NCI-H2029 (cell line): Measurements from ENCODE around the gene LHX1.

ENCODE experiments used
- DNase-seq: peaks from one replicate; lab custom pipeline; 2025; lab: John Stamatoyannopoulos, UW

LHX1 gene

DNA sequence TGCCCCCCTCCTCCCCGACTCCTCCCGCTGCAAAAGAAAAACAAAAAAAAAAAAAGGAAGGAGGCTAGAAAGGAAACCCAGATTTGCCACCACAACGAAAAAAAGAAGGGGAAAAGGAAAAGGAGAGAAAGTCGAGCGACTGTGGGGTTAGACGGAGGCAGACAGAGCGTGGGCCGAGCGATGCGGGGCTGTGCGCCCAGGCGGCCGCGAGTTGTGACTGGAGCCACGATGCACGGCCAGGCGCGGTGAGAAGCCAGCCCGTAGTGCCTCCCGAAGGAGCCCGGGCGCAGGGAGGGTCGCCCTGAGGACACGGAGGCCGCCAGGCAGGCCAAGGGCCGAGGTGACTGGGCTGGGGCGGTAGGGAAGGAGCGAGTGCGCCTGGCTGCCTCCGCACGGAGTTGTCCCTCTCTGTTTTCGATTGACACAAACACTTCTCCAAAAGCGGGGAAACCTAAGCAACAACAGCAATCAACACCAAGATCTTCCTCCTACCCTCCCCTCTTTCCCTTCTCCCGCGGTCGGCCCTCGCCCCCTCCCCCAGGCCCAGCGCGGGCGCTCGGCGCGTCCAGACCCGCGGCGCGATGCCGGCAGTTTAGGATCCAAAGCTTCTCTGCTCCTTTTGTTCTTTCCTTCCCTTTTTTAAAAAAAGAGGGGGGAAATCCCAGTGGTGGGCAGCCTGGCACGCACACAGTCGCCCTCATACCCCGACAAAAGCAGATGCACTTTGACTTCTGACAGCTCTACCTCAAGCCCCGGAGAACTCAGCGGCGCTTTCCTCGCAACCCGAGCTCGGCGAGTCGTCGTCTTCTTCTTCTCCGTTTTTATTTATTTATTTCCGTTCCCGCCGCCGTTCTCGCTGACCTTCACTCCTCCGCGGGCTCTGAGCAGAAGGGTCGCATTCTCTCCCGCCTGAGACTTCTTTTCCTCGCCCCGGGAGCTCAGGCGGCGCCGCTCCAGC, at the start of gene LHX1:
TSS of gene LHX1 (plus strand) at position 475 of the 958 bp plus-strand sequence. CDS start 723 bp downstream, outside the sequence.
- no peak for DNase-seq

DNA sequence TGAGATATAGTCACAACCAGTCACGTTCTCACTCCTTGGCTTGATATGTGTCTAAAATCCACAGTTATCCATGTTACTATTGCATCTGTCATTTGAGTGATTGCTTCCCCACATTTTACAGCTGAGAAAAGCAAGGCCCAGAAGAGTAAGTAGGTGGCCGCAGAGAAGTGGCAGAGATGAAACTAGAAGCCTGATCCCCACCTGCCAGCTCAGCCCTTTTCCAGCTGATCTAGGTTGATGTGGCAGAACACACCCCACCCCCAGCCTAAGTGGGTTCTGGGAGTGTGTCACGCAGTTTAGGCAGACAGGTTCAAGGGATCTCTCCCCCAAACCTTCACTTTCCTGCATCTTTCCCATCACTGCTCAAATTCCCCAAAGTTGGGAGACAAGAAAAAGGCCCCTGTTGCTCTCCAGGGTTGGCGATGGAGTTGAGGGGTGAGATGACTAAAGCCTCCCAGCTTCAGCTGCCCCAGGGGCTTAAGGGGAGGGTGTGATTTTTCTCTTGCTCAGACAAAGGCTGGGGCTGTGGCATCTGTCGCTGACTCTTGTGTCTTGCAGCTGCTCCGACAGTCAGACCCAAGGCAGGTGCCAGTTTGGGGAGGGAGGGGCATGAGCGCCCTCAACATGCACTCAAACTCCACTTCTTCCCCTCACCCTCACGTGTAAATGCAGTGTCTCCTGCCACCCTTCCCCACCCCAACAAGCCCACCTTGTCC, 48.9 kb upstream of the LHX1 start:
- no peak for DNase-seq

DNA sequence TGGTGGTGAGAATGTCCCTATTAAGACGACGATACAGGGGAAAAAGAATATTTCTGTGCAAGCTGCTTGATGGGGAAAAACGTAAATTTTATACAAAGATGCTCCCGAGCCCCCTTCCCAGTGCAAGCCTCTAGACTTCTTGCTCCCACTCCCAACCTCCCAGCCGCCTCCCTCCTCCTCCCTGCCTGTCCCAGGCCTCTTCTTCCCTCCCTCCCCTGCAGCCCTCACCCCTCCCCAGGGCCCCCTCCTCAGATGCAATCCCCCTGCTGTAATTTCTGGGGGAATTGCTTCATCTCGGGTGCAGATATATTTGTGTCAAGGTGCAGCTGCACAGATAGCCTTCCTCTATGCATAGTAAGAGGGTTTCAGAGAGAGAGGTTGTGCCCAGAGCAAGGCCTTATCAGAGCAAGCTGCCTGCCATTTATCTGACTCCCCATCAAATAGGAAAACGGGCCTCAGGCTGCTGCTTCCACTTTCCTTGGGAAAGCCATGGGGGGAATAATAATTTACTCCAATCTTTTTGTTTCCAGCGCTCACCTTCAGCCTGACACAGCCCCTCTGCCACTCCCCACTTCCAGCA, 47.4 kb upstream of the LHX1 start:
- DNase-seq = no peak

DNA sequence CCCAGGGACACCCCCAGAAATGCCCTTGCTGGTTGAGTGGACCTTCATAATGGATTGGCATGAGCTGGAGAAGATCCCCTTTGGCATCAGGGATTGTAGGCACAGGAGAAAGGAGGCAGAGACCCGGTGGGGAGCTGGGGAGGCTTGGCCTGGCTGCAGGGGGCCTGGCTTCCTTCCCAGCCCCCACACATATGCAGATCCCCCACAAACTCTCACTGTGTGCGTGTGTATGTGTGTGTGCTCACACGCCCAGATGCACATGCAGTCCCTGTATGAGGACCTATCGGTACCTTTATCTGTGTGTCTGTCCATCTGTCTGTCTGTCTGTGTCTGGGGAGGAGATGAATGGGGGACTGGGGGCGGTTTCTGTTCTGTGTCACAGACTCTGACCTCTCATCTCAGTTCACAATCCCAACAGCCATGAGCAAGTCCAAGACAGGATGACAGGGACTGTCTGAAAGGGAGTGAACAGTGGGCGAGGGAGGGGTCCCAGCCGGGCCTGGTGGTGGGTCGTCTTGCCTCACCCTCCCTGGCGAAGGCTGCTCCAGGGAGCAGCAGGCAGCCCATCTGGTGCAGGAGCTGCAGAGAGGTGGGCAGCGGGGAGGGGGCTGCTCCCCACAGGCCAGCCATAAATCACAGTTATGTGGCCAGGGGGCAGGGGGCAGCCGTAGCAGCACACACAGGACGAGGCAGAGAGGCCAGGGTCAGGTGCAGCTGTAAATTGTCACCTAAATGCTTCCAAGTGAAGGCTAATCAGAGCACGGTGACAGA, 46.7 kb upstream of the LHX1 start:
- no peak for DNase-seq

DNA sequence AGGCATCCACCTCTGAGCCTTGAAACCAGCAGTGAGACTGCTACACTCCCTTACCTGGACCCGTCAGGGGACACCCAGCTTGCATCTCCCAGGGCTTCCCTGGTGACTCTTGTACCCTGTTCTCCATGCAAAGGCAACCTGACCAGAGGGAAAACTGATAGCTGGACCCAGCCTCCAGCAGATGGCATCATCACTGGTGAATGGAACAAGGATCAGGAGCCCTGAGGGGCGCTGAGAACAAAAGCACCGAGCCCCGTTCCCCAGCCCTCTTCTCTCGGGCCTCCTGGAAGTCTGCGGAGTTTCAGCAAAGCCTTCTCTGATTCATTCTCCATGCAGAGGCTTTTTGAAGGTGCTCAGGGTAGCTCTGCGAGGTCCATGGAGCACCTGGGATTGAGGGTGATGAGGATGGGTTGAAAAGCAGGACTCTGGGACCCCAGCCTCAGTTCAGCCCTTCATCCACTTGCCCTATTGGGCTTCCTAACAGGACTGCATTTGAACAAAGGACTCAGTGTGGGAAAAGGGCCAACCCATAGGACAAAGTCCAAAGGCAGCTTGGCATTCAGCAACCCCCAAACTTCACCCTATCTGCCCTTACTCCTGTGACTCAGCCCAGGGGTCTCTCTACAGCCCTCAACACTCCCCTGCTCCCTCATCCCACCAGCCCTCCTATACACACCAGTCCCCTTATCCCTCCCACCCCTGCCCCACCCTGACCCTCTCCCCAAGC, 45.0 kb upstream of the LHX1 start:
- no peak for DNase-seq

DNA sequence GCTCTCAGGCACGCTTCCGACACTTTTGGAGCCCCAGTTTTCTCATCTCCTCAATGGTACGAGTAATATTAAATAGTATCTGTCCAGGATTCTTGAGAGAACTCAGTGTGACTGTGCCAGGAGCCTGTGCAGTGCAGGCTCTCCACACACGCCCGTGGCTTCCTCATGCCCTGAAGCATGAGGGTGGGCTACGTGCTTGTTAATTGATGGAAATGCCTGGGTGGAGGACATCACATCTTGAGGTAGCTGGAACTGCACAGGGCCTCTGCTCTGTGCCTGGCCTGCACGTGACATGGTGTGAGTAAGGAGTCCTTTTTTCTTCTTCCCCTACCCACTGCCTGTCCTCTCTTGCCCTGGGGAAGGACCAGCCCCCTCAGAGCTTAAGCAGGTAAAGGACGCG, 43.1 kb upstream of the LHX1 start:
- no peak for DNase-seq

DNA sequence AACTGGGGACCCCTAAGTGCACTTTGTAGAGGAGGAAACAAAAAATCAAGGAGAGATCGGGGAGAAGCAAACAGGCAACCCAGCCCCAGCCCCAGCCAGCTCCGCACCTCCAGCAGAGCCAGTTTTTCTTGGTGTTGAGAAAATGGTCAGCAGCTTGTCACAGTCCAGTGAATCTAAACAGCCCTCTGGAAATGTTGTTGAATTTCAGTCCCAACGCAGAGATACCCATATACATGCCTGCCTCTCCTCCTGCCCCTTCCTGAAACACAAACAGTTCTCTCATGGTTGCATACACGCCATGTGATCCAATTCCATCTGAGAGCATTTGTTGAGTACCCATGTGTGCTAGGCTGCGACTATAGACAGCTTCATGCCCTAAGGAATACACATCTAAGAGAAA, 42.4 kb upstream of the LHX1 start:
- no peak for DNase-seq

DNA sequence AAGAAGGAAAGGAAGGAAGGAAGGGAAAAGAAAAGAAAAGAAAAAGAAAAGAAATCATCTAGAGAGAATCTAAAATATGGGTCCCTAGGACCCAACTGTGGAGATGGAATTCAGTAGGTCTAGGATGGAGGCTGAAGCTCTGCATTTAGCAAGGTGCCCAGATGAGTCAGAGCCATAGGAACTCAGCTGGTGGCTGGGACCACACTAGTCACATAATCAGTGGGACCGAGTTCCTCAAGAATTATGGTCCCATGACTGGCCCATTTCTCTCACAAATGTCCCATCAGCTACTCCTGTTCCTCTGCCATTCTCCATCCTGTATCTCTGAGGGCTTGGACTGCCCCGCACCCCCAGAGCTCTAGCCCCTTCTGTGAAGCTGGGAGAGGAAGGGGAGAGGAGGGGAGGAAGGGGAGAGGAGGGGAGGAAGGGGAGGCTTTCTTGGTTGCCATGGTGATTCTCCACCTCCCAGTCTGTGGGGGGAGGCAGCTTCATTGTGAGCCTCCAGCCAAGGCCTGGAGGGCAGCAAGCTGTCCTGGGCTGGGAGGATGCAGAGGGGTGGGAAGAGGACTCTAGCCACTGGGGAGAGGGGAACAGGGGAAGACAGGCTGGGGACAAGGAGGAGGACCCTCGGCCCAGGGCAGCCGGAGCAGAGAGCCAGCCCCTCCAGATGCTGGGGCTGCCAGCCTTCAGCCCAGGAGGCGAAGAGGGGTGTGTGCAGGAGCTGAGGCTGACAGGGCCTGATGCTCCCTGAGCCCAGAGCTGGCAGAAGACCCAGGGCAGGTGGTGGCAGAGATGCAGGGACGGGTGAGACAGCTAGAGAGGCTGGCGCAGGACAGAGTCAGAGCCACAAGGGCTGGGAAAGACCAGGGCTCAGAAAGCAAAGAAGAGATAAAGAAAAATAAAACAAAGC, 37.8 kb upstream of the LHX1 start:
- no peak for DNase-seq

DNA sequence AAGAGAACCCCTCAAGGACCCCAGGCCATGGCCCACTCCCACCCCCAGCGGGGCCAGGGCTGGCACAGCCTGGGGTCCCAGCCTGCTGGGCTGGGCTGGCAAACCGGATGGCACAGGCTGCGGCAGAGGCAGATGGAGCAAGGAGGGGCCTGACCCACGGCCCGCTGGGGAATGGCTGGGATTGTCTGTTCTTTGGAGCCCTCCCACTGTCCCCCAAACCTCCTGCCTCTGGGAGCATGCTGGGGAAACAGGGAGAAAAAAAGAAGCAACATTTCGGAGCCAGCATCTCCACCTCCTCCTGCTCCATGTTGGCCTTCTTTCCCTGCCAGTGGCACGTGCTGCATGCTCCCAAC, 37.1 kb upstream of the LHX1 start:
- no peak for DNase-seq

DNA sequence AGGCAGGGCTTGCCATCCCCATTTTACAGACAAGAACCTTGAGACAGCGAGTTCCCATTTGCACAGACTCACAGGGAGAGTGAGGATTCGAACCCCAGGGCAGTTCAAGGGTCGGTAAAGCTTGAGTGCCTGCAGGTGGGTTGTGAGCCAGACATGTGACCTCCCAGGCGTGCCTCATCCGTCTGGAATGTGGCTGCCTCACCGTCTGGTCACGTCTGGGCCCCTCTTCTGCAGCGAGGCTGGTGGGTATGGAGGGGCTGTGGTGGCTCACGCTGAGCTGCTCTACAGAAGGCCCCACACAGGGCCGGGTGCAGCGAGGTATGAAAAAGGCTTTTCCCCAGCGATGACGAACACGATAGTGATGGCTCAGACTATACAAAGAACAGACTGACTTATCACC, 35.8 kb upstream of the LHX1 start:
- DNase-seq = no peak

DNA sequence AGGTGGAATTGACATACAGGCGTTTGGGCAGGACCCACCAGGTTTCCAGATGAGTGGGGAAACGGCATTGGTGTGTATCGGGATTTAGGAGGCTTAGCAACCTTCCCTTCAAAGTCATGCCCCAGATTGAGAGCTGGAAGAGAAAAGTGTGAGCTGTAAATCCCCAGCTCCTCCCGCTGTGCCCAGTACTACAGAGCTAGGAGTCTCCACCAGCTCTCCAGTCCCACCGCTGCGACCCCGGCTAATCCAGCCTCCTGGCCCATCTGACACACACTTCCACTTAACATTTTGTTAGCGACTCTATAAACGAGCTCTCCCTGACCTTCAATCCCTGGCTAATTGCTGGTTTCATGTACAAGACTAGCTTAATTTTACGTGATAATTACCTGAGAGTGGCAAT, 29.9 kb upstream of the LHX1 start:
- no peak for DNase-seq

DNA sequence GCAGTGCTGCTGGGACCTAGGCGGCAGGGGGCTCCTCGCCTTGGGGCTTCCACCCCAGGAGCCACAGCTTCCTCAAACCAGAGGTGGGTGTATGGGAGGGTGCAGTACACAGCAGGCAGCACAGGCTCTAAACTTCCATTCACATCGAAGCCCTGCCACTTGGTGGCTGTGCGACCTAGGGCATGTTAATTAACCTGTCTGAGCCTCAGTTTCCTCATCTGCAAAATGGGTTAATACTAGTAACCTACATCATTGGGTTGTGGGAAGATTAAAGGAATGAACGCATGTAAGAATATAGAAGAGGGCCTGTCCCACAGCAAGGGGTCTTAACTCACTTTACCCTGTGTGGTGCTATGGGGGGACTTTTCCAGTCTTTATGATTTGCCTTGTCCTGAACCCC, 26.8 kb upstream of the LHX1 start:
- DNase-seq = no peak

DNA sequence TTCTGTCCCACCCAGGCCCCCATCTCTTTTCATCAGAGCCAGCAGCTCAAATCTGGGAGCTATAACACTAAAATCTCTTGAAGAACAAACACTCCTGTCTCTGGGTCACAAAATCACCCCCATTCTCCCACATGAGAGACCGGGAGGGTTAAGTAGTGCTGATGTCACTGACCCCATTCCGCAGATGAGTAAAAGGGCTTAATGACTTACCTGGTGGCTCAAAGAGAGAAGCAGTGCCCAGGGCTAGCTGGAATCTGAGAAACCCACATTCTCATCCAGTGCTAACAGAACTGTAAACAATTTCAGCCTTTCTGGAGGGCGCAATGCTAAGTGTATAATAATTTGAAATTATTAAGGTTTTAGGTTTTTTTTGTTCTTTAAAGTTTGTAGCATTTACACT, 26.3 kb upstream of the LHX1 start:
- DNase-seq = no peak

DNA sequence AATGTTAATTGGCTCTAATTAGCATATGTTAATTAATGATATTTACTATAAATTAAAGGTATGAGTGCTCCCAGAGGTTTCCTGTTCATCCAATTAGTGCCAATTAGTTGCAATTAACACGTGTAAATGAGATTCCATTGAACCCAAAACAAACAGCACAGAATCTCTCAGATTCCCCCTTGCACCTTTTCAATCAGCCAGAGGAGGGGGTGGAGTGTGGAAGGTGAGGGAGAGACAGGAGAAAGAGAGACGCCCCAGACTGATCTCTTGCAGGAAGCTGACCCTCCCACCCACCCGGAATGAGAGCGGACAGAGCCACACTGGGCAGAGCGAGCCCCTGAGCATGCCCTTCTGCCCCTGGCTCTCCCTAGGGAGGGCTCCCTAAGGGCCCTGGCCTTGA, 24.1 kb upstream of the LHX1 start:
- DNase-seq = no peak

DNA sequence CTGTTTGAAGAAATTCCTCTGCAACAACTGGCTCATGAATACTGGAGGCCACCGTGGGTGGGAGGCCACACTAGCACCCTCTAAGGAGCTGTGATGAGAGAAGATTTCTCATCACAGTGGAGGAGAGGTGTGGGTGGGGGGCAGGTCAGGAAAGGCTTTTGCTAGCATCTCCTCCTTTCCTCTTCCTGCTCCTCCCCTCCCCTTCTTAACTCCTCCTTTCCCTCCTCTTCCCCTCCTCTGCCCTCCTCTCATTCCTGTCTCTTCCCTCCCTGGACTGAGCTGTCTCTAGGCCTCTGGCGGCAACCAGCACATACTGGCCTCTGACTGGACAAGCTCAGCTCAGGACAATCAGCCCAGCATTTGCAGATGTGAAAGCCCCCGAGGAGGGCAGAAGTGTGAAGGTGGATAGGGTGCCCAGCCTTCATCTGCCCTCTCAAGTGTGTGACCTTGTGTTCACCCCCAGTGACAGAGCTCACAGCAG, 19.0 kb upstream of the LHX1 start:
- no peak for DNase-seq

DNA sequence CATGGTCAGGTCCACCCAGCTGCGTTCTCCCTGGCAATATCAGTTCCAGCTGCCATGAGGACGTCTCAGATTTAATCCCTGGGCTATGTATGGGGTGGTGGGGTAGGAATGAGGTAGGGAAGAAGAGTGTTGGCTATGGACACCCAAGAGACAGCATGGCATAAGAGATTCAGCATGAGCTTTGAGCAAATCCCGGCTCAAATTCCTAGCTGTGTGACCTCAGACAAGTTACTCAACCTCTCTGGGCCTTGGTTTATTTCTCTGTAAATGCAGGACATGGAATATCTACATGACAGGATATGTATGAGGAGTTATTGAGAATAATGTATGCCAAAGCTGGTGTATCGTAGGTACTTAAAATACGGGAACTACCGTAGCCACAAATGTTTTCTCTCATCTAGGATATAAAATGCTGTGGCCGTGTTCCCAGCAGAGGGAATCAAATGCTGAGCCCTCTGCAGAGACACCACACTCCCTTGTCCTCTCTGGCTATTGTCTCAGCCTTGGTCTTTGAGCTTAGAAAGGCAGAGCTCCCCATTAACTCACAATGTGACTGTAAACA, 17.8 kb upstream of the LHX1 start:
- DNase-seq = no peak

DNA sequence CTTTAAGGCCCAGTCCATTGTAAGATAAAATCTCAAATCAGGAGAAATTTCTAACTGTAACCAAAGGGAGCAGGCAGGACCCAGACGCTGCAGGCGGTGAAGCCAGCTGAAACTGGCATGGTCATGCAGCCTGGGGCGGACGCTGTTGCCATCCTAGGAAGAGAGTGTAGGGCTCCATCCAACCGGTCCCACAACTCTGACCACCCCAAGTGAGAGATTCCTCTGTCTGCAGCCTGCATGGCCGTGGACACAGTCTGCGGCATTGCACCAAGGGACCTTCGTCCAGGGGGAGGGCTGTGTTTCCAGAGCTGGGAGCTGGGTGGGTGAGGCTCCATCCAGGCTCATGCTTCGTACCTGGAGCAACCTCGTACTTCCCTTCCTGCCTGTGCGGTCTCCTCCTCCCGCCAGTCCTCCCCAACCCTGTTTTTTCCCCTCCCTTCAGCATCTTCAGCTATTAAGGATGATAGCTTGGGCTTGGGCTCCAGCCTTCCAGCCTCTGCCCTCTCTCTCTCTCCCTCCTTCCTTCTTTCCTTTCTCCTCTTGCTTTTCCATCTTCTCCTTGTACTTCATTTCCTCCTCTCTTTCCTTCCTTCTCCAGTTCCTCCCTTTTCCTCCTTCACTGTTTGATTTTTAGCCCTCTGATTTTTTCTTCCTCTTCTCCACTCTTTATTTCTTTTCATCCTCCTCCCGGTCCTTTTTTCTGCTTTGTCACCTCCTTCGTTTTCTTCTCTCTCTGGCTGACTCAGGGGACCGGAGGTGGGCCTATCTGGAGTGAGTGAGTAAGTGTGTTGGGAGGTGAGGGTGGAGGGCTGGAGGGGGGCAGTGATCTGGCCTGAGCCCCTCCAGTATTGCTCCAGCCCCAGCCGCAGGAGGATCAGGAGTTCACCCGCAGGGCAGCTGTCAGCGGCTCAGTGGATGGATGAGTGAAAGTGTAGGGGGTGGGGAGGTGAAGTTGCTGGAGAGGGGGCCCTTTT, 17.0 kb upstream of the LHX1 start:
- DNase-seq = no peak

DNA sequence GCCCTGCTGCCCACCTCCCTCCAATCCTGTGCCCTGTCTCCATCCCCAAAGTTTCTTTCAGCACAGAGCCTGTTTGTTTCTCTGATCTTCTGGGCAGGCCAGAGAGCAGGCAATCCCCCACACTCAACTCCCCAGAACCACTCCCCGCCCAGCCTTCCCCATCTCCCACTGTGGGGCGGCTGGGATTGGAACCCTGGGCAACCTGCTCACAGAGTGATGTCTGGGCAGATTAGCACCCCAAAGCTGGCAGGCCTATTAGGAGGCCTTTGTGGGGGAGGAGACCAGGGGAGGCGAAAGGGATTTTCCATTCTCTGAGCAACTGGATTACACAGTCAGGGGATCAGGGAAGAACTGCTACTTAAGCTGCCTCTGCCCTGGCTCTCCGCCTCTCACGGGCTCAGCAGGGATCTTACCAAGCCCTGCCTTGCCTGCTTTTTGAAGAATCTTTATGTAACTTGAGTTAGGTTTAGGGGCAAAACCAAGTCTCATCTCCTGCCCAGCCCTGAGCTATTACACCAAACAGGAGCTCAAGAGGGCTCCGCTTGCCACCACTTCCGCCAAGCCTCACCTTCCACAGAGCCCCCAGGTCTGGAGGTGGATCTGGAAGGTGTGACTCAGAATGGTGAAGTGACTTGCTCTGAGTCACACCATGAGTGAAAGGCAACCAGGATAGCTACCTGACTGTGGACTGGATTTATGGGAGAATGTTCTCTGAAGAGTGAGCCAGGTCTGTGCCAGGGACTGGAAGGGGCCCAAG, 16.0 kb upstream of the LHX1 start:
- DNase-seq = no peak
